ENCODE measurements around the gene FZD7.

- no peak for TF ChIP-seq POLR2A (IDR thresholded peaks at IDR 0.05)
- TF ChIP-seq CTCF (IDR thresholded peaks at IDR 0.05): no peak
- no peak for TF ChIP-seq POLR2AphosphoS5 (IDR thresholded peaks at IDR 0.05)
Observed at GRCh38 chr2:202067589-202067988, 33.9 kb downstream of the FZD7 start.
